NCI-H345 treated with DMSO at 0.1 percent for 48 hours (cell line): ENCODE measurements around the gene PLXNA2.

Source experiments
- DNase-seq: peaks from one replicate; lab custom pipeline; 2025; ENCODE audit not compliant: unreplicated experiment; lab: John Stamatoyannopoulos, UW

Gene PLXNA2

GRCh38 chr1:208163539-208163938, 80.6 kb downstream of the PLXNA2 start:
- DNase-seq = no peak

- DNase-seq = no peak
Measured at GRCh38 chr1:208162903-208163302, 81.3 kb downstream of the PLXNA2 start.

DNA sequence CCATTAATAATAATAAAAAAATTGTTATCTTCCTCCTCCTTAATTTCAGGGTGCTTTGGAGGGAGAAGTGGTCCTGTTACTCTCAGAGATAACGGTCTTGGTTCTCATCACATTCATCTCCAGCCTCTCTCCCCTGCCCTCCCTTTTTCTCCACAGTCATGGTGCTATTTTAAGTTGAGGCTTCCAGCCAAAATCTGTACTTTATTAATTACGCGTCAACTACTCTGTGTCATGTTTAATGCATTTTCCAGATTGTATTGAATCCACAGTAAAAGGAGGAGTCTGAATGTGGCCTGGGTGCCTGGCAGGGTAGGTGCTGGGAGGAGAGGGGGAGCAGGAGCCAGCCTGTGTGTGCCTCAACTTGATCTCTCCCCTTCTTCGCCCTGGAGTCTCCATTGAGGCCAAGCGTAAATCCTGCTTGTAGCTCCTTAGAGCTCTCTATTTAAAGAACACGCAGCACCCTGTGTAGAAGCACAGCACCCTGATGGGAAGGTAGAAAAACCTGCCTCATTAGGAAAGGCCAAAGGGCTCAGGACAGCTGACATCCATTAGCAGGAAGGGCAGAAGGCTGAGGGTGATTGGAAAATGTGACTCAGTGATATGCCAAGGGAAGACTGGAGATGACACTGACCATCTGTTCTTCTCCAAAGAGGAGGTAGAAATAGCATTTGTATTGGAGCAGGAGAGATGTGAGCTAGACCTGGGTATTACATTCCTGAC, 82.4 kb downstream of the PLXNA2 start:
- no peak for DNase-seq

DNA sequence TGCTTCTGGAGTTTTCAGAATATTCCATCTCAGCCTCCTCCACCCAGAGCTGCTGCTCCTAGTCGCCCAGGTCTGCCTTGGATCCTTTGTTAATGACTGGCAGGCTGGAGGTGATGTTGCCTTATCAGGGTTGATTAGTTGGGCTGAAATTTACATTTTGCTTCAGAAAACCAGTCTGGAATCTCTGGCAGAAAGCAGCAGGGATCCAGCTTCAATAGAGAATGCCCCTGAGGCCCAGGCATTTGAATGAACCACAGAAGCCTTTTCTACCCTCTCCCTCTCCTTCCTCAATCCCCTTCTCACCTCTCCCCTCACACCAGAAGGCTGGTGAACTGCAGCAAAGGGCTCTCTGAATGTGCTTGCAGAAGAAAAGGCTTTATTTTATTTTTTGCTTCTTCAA, 83.2 kb downstream of the PLXNA2 start:
- DNase-seq = no peak

DNA sequence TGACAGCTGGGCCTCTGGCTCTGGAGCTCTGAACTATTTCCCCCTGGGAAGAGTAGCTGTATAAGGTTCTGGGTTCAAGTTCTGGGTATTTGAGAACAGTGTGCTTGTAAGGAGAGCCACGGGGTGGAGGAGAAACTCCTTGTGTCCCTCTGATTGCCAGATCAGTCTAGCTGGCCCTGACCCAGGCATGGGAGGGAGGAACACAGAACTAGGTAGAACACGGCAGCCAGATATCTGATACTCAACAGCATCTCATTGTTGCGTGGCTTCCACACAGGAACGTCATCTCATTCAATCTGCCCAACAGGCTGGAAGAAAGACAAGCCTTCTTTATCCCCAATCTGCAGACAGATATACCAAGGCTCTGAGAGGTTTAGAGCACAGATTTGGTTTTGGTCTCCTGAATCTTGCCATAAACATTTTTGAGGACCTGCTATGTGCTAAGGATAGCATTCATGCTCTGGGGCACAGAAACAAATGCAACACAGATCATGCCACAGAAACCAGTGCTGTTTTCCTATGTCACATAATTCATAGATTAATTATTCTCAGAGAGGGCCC, 83.8 kb downstream of the PLXNA2 start:
- no peak for DNase-seq

DNA sequence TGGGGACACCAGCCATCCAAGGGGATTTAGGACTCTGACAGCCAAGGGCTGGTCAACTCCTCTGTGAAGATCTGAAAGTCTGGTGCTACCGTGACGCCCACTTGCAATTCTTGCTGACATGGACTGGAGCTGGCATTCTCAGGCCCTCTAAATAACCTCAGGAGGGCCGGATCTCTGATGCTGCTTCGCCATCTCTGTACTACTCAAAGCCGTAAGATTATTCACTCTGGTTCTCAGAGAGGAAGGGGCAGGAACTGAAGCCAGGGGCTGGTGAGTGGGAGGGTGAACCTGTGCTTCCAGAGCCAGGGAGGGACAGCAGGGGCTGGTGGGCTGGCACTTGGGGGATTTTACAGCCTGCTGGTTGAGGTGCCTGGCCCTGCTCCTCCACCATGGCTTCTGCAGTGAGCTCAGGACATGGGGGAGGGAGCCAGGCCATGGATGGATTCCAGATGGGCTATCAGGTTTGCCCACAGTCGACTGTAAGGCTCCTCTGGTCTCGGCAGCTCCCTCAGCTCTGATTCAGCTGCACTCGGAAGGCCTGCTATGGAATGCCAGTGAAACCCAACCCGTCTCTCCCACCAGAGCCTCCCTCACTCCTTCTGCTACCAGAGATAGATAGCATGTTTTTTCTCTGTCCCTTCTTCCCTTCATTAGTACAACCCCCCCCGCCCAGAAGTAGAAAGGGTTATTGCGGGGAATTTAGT, 84.5 kb downstream of the PLXNA2 start:
- no peak for DNase-seq

DNA sequence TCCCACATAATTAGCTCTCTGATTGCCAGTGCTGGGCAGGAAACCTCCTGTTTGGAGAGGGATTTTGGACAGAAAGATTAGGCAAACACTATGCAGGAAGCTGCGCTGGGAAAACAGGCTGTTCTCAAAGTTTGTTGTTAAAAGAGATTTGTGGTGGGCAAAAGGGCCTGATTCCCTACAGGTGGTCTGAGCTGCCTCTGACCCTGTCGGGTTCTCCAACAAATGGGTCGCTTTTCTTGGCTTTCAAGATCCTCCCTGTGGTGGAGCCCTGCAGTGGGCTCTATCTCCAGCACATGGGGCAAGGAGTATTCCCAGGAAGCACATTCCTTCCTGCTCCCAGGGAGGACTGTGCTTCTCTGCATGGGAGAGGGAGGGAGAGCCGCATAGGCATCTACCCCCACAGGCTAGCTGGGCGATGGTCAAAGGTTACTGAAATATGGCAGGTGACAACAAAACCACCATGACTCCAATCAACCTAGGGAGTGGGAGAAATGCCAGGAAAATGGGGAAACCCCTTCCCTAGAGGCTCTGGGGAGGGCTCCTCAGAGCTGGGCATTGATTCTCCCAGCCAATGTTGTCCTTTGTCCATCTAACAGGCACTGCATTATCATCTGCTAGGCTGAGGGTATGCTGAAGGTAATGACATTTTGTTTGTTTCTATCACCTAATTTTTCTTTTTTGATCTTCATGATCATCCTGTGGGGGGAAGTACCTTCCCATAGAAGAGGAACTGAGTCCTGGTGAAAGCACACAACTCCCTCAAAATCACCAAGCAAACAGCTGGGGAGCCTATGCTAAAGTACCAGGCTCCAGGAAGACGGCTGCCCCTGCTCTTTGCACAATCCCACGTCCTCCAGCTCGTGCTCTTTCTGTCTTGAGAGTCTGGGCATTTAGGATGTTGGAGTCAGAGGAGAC, 85.3 kb downstream of the PLXNA2 start:
- no peak for DNase-seq

DNA sequence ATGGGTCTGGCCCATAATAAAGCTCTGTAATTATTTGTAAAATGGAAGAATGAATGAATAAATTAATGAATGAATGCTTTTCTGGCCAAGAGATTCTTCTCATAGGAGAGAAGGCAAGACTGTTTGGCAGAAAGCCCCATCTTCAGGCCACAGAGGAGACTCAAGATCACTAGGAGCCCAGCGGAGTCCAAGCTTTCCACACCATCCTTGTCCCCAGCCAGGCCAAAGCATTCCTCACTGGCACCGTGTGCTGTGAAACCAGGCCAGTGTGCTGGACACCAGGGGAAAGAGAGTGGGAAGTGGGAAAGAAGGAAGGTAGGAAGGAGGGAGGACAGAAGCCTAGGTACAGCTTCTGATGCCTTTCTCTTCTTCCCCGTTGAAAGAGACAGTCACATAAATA, 86.4 kb downstream of the PLXNA2 start:
- DNase-seq = no peak

DNA sequence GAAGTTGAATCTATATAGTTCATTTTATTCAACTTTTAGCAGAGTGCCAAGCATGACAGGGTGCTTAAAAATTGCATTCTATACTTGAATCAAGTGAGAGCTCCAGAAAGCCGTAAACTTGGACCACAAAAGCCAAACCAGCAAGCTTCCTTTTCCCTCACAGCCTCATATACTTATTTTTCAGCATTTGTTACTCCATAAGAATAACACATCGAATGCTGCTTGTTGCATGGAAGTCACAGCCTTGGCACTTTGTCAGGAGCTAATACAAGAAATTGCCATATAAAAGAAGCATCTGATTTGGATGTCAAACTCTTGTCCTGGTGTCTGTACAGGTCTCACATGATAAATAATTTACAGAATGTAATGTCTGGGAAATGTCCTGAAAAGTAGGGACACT, 87.4 kb downstream of the PLXNA2 start:
- no peak for DNase-seq

- DNase-seq = no peak
Measured at GRCh38 chr1:208156310-208156709, 87.9 kb downstream of the PLXNA2 start.

- DNase-seq = peak; percentile 56
Measured at GRCh38 chr1:208154679-208155642, 89.2 kb downstream of the PLXNA2 start.

- peak; percentile 81 for DNase-seq
Measured at GRCh38 chr1:208154040-208154439, 90.1 kb downstream of the PLXNA2 start.

DNA sequence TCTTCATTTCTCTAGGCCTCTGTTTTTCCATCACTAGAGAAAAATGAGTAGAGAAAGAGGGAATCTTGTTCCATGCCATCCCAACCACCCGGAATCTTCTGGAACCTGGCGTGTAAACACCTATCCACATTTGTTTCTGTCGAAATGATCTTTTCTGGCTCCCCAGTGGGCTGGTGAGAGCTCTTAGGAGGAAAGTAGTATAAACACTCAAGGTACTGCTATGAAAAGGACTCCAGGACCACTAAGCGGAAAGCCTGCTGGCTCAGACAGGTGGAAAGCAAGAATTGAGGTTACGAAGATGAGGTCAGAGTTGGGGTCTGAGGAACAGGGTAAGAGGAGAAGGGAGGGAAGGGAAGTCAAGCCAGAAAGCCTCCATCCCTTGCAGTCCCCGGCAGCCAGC, 90.8 kb downstream of the PLXNA2 start:
- DNase-seq = peak; percentile 65

DNA sequence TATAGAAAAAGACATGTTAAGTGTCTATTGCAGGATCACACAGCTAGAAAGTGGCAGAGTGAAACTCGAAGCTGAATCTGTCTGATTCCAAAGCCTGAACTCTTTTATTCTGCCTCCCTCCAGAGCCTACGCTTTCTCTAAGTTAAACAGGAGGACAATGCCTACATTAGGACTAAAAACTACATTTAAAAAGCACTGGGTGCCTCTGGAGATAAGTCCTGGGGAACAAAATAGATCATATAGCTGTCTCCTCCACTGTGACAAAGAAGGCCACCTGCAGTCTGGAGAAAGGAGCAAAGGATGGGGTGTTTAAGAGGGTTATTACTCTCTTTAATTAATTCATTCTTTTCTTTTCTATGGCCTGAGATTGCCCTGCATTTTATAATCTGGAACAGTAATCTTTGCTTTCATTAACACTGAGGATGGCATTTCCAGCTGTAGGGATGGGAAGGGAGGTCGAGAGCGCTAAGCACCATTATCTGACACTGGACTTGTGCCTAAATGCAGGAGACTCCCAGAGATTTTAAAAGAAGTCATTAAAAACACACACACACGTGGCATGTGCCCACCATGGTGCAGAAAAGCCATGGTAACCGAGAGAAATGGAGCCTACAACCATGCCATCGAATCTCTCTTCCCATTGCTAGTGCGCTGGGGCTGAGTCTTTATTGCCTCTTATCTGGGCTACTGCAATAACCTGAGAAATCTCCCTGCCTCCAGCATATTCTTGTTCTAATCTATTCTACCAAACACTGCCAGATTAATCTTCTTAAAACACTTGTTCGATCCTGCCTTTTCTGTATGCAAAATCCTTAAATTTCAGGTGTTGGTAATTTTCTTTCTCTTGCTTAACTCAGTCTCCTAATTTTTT, 92.2 kb downstream of the PLXNA2 start:
- no peak for DNase-seq

GRCh38 chr1:208150833-208151458, 93.2 kb downstream of the PLXNA2 start:
- DNase-seq = no peak

- DNase-seq = no peak
Measured at GRCh38 chr1:208149776-208150514, 94.2 kb downstream of the PLXNA2 start.

- DNase-seq = no peak
Measured at GRCh38 chr1:208149213-208149612, 95.0 kb downstream of the PLXNA2 start.

DNA sequence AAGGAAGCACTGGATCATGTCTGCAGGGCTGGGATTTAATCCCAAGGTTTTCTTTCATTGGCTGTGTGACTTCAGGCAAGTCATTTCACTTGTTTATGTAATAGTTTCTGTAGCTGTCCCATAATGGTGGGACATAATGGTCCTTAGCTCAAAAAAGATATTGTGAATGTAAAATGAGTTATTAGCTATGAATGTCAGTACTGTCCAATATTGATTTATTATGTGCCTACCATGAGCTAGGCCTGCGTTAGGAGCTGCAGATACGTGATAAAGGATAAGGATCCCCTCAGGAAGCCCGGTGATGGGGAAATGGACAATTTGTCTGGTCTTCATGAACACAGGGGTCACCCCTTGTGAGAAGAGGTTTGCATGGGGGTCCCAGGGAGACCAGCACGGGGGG, 95.8 kb downstream of the PLXNA2 start:
- no peak for DNase-seq
